HEK293 (cell line): ENCODE results near the gene DDIT4L.

Experiments used
- CTCF ChIA-PET: fragments of 350-600 bp; formaldehyde crosslinking; extraction: SDS; loops from one replicate; lab custom pipeline; 2021; ENCODE audit warnings: antibody characterized with exemption; lab: Yijun Ruan, JAX
- POLR2A ChIA-PET: fragments of 300-600 bp; formaldehyde crosslinking; extraction: SDS; loops from one replicate; lab custom pipeline; 2020; ENCODE audit warnings: antibody characterized with exemption, inconsistent platforms; lab: Yijun Ruan, JAX
- H3K27ac ChIP-seq: fragments of 200-500 bp; sonication (Bioruptor generic); 2 replicates; pipeline ENCODE4 v1.5.1; 2014; ENCODE audit warnings: low read depth, low read length, control low read depth, inconsistent platforms; ENCODE audit errors: extremely low read depth
- H3K36me3 ChIP-seq, 2 experiments: fragments of 200-500 bp in 1 of 2; sonication (Bioruptor generic) in 1 of 2; 1 replicate in 1 of 2; 2 replicates in 1 of 2; pipeline ENCODE4 v1.5.1; 2014 to 2017; ENCODE audit warnings: inconsistent platforms in 2 of 2, low read length in 2 of 2; ENCODE audit not compliant: control insufficient read depth in 2 of 2, insufficient read depth in 1 of 2
- H3K4me1 ChIP-seq: fragments of 200-500 bp; sonication (Bioruptor generic); 2 replicates; pipeline ENCODE4 v1.5.1; 2014; ENCODE audit warnings: mild to moderate bottlenecking, low read length, inconsistent platforms; ENCODE audit not compliant: control insufficient read depth, insufficient read depth
- H3K4me3 ChIP-seq: 2 replicates; pipeline ENCODE4 v1.5.1; 2011; ENCODE audit warnings: low read depth, mild to moderate bottlenecking, control low read depth, low read length, moderate library complexity
- H3K9me3 ChIP-seq: fragments of 200-500 bp; sonication (Bioruptor generic); 2 replicates; pipeline ENCODE4 v1.5.1; 2014; ENCODE audit warnings: low read depth, low read length, inconsistent platforms; ENCODE audit not compliant: control insufficient read depth, insufficient read depth
- CTCF ChIP-seq: fragments of 450-650 bp; formaldehyde crosslinking; IDR thresholded peaks from 2 replicates; pipeline ENCODE4 v1.5.1; 2016; ENCODE audit warnings: missing biosample characterization, missing genetic modification characterization
- GLI2 ChIP-seq: fragments of 450-650 bp; formaldehyde crosslinking; IDR thresholded peaks from 2 replicates; pipeline ENCODE4; 2017; ENCODE audit warnings: missing biosample characterization, missing genetic modification characterization, low read depth, borderline replicate concordance
- GLI4 ChIP-seq: fragments of 450-650 bp; formaldehyde crosslinking; IDR thresholded peaks from 2 replicates; pipeline ENCODE4 v1.5.1; 2016; ENCODE audit warnings: missing biosample characterization, missing genetic modification characterization
- SP3 ChIP-seq: fragments of 450-650 bp; formaldehyde crosslinking; IDR thresholded peaks from 2 replicates; pipeline ENCODE4 v1.5.1; 2016; ENCODE audit warnings: missing biosample characterization, missing genetic modification characterization
- YY2 ChIP-seq: fragments of 450-650 bp; formaldehyde crosslinking; IDR thresholded peaks from 2 replicates; pipeline ENCODE4 v1.5.1; 2016; ENCODE audit warnings: missing biosample characterization, missing genetic modification characterization
- ZBTB11 ChIP-seq: fragments of 450-650 bp; formaldehyde crosslinking; conservative IDR thresholded peaks from 2 replicates; pipeline ENCODE4 v1.5.1; 2016; ENCODE audit warnings: low read depth, missing biosample characterization, missing genetic modification characterization
- ZFP3 ChIP-seq: fragments of 450-650 bp; formaldehyde crosslinking; IDR thresholded peaks from 2 replicates; pipeline ENCODE4 v1.5.1; 2016; ENCODE audit warnings: low read depth, missing biosample characterization, missing genetic modification characterization
- ZFP37 ChIP-seq: fragments of 450-650 bp; formaldehyde crosslinking; IDR thresholded peaks from 2 replicates; pipeline ENCODE4 v1.5.1; 2016; ENCODE audit warnings: missing biosample characterization, missing genetic modification characterization
- ZNF138 ChIP-seq: fragments of 450-650 bp; formaldehyde crosslinking; IDR thresholded peaks from 2 replicates; pipeline ENCODE4 v1.5.1; 2016; ENCODE audit warnings: missing biosample characterization, missing genetic modification characterization, borderline replicate concordance
- ZNF157 ChIP-seq: fragments of 450-650 bp; formaldehyde crosslinking; IDR thresholded peaks from 2 replicates; pipeline ENCODE4 v1.5.1; 2016; ENCODE audit warnings: missing biosample characterization, missing genetic modification characterization
- ZNF37A ChIP-seq: fragments of 450-650 bp; IDR thresholded peaks from 2 replicates; pipeline ENCODE4 v1.5.1; 2018; ENCODE audit warnings: missing biosample characterization, missing genetic modification characterization
- ZNF394 ChIP-seq: fragments of 450-650 bp; formaldehyde crosslinking; IDR thresholded peaks from 2 replicates; pipeline ENCODE4 v1.5.1; 2016; ENCODE audit warnings: missing biosample characterization, missing genetic modification characterization, mild to moderate bottlenecking, moderate library complexity, borderline replicate concordance
- ZNF48 ChIP-seq: fragments of 450-650 bp; formaldehyde crosslinking; IDR thresholded peaks from 2 replicates; pipeline ENCODE4 v1.5.1; 2016; ENCODE audit warnings: missing biosample characterization, missing genetic modification characterization
- ZNF548 ChIP-seq: fragments of 450-650 bp; formaldehyde crosslinking; IDR thresholded peaks from 2 replicates; pipeline ENCODE4 v1.5.1; 2016; ENCODE audit warnings: missing biosample characterization, missing genetic modification characterization
- ZNF692 ChIP-seq: fragments of 450-650 bp; formaldehyde crosslinking; IDR thresholded peaks from 2 replicates; pipeline ENCODE4 v1.5.1; 2016; ENCODE audit warnings: missing biosample characterization, missing genetic modification characterization
- ZNF777 ChIP-seq: fragments of 450-650 bp; formaldehyde crosslinking; IDR thresholded peaks from 2 replicates; pipeline ENCODE4 v1.5.1; 2017; ENCODE audit warnings: missing biosample characterization, missing genetic modification characterization, borderline replicate concordance
- ZNF785 ChIP-seq: fragments of 450-650 bp; formaldehyde crosslinking; IDR thresholded peaks from 2 replicates; pipeline ENCODE4 v1.5.1; 2016; ENCODE audit warnings: missing biosample characterization, missing genetic modification characterization
- TF ChIP-seq, protein P1 (sequence below): fragments of 450-650 bp; formaldehyde crosslinking; IDR thresholded peaks from 2 replicates; pipeline ENCODE4 v1.5.1; 2016; ENCODE audit warnings: missing biosample characterization, missing genetic modification characterization
- TF ChIP-seq, protein P2 (sequence below): fragments of 450-650 bp; formaldehyde crosslinking; IDR thresholded peaks from 2 replicates; pipeline ENCODE4 v1.5.1; 2016; ENCODE audit warnings: missing biosample characterization, missing genetic modification characterization, low read depth
- TF ChIP-seq, protein P3 (sequence below): fragments of 450-650 bp; formaldehyde crosslinking; IDR thresholded peaks from 2 replicates; pipeline ENCODE4 v1.5.1; 2016; ENCODE audit warnings: missing biosample characterization, missing genetic modification characterization

Gene DDIT4L

DNA sequence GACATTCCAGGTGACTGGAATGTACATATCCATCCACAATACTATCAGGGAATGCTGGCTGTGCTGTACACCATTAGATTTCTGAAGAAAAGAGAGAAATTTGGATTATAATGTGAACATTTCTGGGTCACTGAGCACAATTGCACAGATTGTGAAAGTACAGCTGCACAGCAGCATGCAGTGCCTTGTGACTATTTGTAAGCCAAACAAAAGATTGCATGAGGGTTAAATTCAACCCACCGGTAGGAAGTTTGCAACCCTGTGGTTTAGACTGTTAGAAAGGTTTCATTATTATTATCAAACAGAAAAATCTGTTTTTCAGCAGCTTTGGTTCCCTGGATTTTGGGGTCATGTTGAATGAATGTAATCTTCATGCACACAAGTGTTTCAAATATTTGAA lies 24.5 kb downstream of the DDIT4L start:
- H3K9me3 ChIP-seq: no peaks in the 10 kb centered on the region
- TF ChIP-seq ZNF138 (tag by site-specific recombination) (no peak), CTCF (tag by site-specific recombination) (no peak), ZFP37 (tag by site-specific recombination) (no peak), ZNF48 (tag by site-specific recombination) (no peak), YY2 (no peak), GLI4 (tag by site-specific recombination) (no peak), ZNF394 (tag by site-specific recombination) (no peak), ZBTB11 (tag by site-specific recombination) (no peak), ZFP3 (tag by site-specific recombination) (no peak), ZNF37A (tag by site-specific recombination) (no peak), ZNF692 (tag by site-specific recombination) (no peak), GLI2 (no peak), ZNF548 (tag by site-specific recombination) (no peak), ZNF157 (tag by site-specific recombination) (no peak), SP3 (tag by site-specific recombination) (no peak)
- TF ChIP-seq, protein P1, sequence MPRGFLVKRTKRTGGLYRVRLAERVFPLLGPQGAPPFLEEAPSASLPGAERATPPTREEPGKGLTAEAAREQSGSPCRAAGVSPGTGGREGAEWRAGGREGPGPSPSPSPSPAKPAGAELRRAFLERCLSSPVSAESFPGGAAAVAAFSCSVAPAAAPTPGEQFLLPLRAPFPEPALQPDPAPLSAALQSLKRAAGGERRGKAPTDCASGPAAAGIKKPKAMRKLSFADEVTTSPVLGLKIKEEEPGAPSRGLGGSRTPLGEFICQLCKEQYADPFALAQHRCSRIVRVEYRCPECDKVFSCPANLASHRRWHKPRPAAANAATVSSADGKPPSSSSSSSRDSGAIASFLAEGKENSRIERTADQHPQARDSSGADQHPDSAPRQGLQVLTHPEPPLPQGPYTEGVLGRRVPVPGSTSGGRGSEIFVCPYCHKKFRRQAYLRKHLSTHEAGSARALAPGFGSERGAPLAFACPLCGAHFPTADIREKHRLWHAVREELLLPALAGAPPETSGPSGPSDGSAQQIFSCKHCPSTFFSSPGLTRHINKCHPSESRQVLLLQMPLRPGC (tag by site-specific recombination): no peak
- H3K4me3 ChIP-seq: no peak overlapping the region
- H3K4me1 ChIP-seq: no peaks in the 10 kb centered on the region
- no peak overlapping the region for H3K27ac ChIP-seq
- POLR2A ChIA-PET: no interaction called here
- H3K36me3 ChIP-seq: no peaks in the 10 kb centered on the region
- CTCF ChIA-PET: no interaction called here

GRCh38 chr4:100164808-100165760 lies 25.2 kb downstream of the DDIT4L start:
- ChIA-PET CTCF (interaction anchor here (0.7 kb wide), 1 partner anchor 18 kb away, joined by 4 read pairs; no protein-coding TSS in a partner anchor), POLR2A (no interaction called here)
- no peak for TF ChIP-seq ZNF777
- TF ChIP-seq, protein P2, sequence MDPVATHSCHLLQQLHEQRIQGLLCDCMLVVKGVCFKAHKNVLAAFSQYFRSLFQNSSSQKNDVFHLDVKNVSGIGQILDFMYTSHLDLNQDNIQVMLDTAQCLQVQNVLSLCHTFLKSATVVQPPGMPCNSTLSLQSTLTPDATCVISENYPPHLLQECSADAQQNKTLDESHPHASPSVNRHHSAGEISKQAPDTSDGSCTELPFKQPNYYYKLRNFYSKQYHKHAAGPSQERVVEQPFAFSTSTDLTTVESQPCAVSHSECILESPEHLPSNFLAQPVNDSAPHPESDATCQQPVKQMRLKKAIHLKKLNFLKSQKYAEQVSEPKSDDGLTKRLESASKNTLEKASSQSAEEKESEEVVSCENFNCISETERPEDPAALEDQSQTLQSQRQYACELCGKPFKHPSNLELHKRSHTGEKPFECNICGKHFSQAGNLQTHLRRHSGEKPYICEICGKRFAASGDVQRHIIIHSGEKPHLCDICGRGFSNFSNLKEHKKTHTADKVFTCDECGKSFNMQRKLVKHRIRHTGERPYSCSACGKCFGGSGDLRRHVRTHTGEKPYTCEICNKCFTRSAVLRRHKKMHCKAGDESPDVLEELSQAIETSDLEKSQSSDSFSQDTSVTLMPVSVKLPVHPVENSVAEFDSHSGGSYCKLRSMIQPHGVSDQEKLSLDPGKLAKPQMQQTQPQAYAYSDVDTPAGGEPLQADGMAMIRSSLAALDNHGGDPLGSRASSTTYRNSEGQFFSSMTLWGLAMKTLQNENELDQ (tag by site-specific recombination): no peak
- TF ChIP-seq, protein P1 (tag by site-specific recombination): no peak
- no peak for TF ChIP-seq ZNF785 (tag by site-specific recombination)
- TF ChIP-seq, protein P3, sequence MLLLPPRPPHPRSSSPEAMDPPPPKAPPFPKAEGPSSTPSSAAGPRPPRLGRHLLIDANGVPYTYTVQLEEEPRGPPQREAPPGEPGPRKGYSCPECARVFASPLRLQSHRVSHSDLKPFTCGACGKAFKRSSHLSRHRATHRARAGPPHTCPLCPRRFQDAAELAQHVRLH (tag by site-specific recombination): no peak
- Histone ChIP-seq H3K27ac (no peak overlapping the region), H3K4me1 (no peaks in the 10 kb centered on the region), H3K9me3 (no peaks in the 10 kb centered on the region), H3K36me3 (no peaks in the 10 kb centered on the region), H3K4me3 (no peak overlapping the region)
